Chondrocyte (in vitro differentiated cells): ENCODE results near the gene PRKAR1A. TPM values are rescaled to one million over a fixed set of nuclear protein-coding genes. Genes with fewer than 3 reads are reported as not detected.

ENCODE experiments used
- DNase-seq: peaks from one replicate; pipeline ENCODE4 v3.0.0; 2021; ENCODE audit warnings: mixed read lengths, low spot score
- H3K27ac Mint-ChIP-seq: one replicate; pipeline ENCODE4 v1.8.0; 2021; ENCODE audit warnings: mild to moderate bottlenecking, moderate library complexity, mixed read lengths; ENCODE audit not compliant: unreplicated experiment
- H3K27me3 Mint-ChIP-seq: 2 replicates; pipeline ENCODE4 v1.8.0; 2021; ENCODE audit warnings: low read depth, mixed read lengths
- H3K36me3 Mint-ChIP-seq: 2 replicates; pipeline ENCODE4 v1.8.0; 2021; ENCODE audit warnings: low read depth, mixed read lengths
- H3K4me1 Mint-ChIP-seq: 2 replicates; pipeline ENCODE4 v1.8.0; 2021; ENCODE audit warnings: low read depth, mild to moderate bottlenecking, mixed read lengths
- H3K4me3 Mint-ChIP-seq: one replicate; pipeline ENCODE4 v1.8.0; 2021; ENCODE audit warnings: mild to moderate bottlenecking, moderate library complexity, mixed read lengths; ENCODE audit not compliant: unreplicated experiment
- H3K9me3 Mint-ChIP-seq: 2 replicates; pipeline ENCODE4 v1.8.0; 2021; ENCODE audit warnings: low read depth, mixed read lengths
- total RNA-seq: library from RNA; stranded (reverse); gene quantifications from 3 replicates; pipeline ENCODE4 v1.2.1, GENCODE V29; 2021
- TF ChIP-seq, protein P1 (sequence below): fragments of 200-600 bp; sonication (generic); IDR thresholded peaks from 2 replicates; pipeline ENCODE4 v1.5.0; 2021; ENCODE audit warnings: antibody characterized with exemption, mild to moderate bottlenecking, moderate library complexity

Gene PRKAR1A
- total RNA-seq, 1 donor from 2014 or later = 269 TPM

DNA sequence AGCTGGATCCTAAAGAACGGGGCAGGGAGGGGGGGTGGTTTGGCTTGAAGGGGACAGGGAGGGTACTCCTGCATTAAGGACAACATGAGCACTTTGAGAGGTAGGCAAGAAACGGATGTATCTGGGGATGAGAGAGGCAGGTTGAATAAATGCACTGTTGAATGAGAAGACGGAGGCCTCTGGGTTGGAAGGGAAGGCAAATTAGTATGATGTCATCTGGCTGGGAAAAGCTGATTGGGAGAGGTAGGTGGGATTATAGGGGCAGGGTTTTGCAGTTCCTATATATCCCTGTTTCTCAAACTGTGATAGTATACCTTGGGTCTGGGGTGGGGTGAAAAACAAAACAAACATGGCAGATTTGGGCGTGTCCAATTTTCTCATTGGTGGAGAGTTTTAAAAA, 44.3 kb downstream of the PRKAR1A start:
- H3K4me1 Mint-ChIP-seq = peaks cover 9% of the 10 kb centered on the region
- no peaks in the 10 kb centered on the region for H3K9me3 Mint-ChIP-seq
- H3K4me3 Mint-ChIP-seq = no peak overlapping the region
- DNase-seq = no peak
- TF ChIP-seq, protein P1, sequence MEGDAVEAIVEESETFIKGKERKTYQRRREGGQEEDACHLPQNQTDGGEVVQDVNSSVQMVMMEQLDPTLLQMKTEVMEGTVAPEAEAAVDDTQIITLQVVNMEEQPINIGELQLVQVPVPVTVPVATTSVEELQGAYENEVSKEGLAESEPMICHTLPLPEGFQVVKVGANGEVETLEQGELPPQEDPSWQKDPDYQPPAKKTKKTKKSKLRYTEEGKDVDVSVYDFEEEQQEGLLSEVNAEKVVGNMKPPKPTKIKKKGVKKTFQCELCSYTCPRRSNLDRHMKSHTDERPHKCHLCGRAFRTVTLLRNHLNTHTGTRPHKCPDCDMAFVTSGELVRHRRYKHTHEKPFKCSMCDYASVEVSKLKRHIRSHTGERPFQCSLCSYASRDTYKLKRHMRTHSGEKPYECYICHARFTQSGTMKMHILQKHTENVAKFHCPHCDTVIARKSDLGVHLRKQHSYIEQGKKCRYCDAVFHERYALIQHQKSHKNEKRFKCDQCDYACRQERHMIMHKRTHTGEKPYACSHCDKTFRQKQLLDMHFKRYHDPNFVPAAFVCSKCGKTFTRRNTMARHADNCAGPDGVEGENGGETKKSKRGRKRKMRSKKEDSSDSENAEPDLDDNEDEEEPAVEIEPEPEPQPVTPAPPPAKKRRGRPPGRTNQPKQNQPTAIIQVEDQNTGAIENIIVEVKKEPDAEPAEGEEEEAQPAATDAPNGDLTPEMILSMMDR = no peak
- no peak overlapping the region for H3K27ac Mint-ChIP-seq
- peaks cover 1% of the 10 kb centered on the region for H3K36me3 Mint-ChIP-seq
- no peaks in the 10 kb centered on the region for H3K27me3 Mint-ChIP-seq

DNA sequence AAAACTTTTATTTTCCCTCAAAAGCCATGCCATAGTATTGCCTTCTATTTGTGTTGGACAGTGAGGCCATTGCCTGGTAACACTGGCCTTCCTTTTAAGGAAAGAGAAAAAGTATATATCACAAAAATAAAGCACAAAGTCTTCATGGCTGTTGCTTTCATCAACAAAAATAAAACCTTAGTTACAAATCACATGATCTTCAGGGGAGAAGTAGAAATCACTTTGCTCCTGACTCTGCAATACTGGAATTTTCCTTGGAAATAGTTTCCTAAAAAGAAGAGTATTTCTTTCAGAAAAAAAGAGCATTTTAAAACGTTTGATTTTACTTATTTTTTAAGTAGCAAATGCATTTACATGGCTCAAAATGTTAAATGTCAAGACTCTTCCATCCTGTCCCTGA, 47.1 kb downstream of the PRKAR1A start:
- H3K27me3 Mint-ChIP-seq = no peaks in the 10 kb centered on the region
- H3K4me3 Mint-ChIP-seq = no peak overlapping the region
- no peaks in the 10 kb centered on the region for H3K9me3 Mint-ChIP-seq
- TF ChIP-seq, protein P1 = no peak
- DNase-seq = no peak
- H3K4me1 Mint-ChIP-seq = peaks cover 9% of the 10 kb centered on the region
- H3K27ac Mint-ChIP-seq = no peak overlapping the region
- peaks cover 1% of the 10 kb centered on the region for H3K36me3 Mint-ChIP-seq

DNA sequence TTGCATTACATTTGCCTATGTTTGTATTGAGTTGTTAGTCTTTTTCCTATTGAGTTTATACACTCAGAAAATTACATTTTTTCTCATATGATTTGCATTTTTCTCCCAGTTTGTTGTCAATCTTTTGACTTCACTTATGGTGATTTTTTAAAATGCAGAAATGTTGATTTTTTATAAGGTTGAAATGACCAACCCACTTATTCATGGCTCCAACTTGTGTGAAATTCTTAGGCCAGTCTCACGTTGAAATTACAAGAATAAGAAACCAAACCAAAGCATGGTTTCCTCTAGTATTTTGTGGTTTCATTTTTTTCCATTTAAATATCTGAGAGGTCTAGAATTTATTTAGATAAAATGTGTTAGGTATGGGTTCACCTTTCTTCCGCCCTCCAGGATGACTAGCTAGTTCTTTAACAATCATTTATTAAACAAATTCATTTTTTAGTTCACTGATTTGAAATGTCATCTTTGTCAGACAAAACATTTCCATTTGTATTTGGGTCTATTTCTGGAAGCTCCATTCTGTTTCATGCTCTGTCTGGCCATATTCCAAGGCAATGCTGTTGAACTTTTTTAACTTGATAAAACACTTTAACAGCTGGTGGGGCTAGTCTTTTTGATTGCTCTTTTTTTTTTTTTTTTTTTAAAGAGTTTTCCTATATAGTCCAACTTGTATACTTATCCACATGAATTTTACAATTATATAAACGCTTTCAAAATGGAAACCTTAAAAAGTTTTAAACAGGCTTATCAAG, 48.9 kb downstream of the PRKAR1A start:
- H3K4me3 Mint-ChIP-seq = no peak overlapping the region
- H3K27ac Mint-ChIP-seq = no peak overlapping the region
- no peaks in the 10 kb centered on the region for H3K9me3 Mint-ChIP-seq
- peaks cover 1% of the 10 kb centered on the region for H3K36me3 Mint-ChIP-seq
- TF ChIP-seq, protein P1 = no peak
- DNase-seq = no peak
- peaks cover 9% of the 10 kb centered on the region for H3K4me1 Mint-ChIP-seq
- H3K27me3 Mint-ChIP-seq = peaks cover 8% of the 10 kb centered on the region

DNA sequence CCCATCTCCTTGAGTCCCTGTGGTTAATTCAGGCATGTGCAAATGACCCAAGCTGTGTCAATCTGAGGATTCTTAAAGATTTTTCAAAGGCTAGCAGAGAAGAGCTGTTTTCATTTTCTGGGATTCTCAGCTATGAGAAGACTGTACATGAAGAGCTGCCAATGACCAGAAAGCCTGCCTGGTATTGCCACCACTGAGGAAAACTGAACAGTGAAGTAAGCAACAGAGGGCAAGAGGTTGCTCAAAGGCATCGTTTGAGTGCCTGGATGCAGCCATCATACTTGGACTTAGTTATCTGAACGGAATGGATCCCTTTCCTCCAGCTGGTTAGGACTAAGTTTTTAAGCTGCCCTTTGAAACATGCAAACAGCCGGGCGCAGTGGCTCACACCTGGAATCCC, 50.5 kb downstream of the PRKAR1A start:
- TF ChIP-seq, protein P1 = no peak
- H3K4me1 Mint-ChIP-seq = peaks cover 9% of the 10 kb centered on the region
- no peak for DNase-seq
- H3K9me3 Mint-ChIP-seq = no peaks in the 10 kb centered on the region
- H3K27me3 Mint-ChIP-seq = peaks cover 12% of the 10 kb centered on the region
- peaks cover 2% of the 10 kb centered on the region for H3K36me3 Mint-ChIP-seq
- H3K27ac Mint-ChIP-seq = no peak overlapping the region
- H3K4me3 Mint-ChIP-seq = no peak overlapping the region

DNA sequence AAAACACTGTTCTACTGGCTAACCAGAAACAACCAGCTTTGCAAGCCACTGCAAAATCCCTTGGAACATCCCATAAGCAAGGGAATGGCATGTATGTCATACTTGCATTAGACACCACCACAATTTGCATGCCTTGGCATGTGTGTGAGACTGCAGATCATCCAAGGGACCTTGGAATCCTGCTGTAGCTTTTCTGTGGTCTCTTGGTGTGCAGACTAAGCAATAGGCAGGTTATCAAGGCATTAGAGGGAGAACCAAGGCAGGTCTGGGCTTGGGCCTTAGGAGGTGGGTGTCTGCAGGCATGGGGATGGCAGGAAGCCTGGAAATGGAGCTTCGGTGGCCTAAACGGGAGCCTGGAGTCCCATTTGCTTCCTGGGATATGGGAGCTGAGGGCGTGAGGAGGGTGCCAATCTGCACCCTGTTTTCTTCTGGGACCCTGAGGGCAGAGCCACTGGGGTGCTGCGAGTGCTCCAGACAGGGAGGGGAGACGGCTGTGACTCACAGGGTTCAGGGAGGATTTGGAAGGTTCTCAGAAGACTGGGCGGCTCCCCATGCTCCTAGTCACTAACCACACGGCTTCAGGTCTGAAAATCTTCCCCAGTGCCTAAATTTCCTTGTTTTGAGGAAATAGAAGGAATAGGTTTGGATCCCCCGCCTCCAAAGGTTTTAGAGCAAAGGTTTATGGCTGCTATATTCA, 52.3 kb downstream of the PRKAR1A start:
- H3K36me3 Mint-ChIP-seq = peaks cover 2% of the 10 kb centered on the region
- H3K27me3 Mint-ChIP-seq = peaks cover 16% of the 10 kb centered on the region
- H3K9me3 Mint-ChIP-seq = no peaks in the 10 kb centered on the region
- H3K27ac Mint-ChIP-seq = no peak overlapping the region
- TF ChIP-seq, protein P1 = no peak
- H3K4me1 Mint-ChIP-seq = peaks cover 5% of the 10 kb centered on the region
- no peak for DNase-seq
- H3K4me3 Mint-ChIP-seq = no peak overlapping the region
